Gastroesophageal sphincter (tissue), 4 donors: ENCODE data around the gene ATG7. TPM values are rescaled to one million over a fixed set of nuclear protein-coding genes. Genes with fewer than 3 reads are reported as not detected.

Experiments
- ATAC-seq: fragments of 150-250 bp; one replicate; pipeline ENCODE4 v1.9.1; 2016; ENCODE audit warnings: mild to moderate bottlenecking, moderate library complexity
- H3K27ac ChIP-seq, 4 donors: fragments of 200-600 bp; sonication (generic) in 3 of 4; 1 replicate in 3 of 4; 2 replicates in 1 of 4; pipeline ENCODE4 v1.5.1; 2016 to 2019
- H3K27me3 ChIP-seq: fragments of 200-600 bp; sonication (generic); one replicate; pipeline ENCODE4 v1.5.1; 2019
- H3K36me3 ChIP-seq, 2 donors: fragments of 200-600 bp; sonication (generic); one replicate each; pipeline ENCODE4 v1.5.1; 2019; ENCODE audit warnings: control low read depth in 1 of 2
- H3K4me1 ChIP-seq, 3 donors: fragments of 200-600 bp; sonication (generic); 1 replicate in 2 of 3; 2 replicates in 1 of 3; pipeline ENCODE4 v1.5.1; 2016 to 2019; ENCODE audit warnings: control low read depth in 2 of 3
- H3K4me3 ChIP-seq, 2 donors: fragments of 200-600 bp; sonication (generic); one replicate each; pipeline ENCODE4 v1.5.1; 2019; ENCODE audit warnings: mild to moderate bottlenecking in 1 of 2, moderate library complexity in 1 of 2
- H3K9me3 ChIP-seq, 3 donors: fragments of 200-600 bp; sonication (generic); one replicate each; pipeline ENCODE4 v1.5.1; 2017 to 2019; ENCODE audit warnings: control low read depth in 2 of 3
- EP300 ChIP-seq: sonication (generic); formaldehyde crosslinking; IDR thresholded peaks from one replicate; pipeline ENCODE4 v1.6.1; 2017; ENCODE audit warnings: antibody characterized with exemption, mild to moderate bottlenecking
- POLR2A ChIP-seq, 2 donors: fragments of 450-650 bp; IDR thresholded peaks; one replicate each; pipeline ENCODE4 v1.6.1; 2017; ENCODE audit warnings: antibody characterized with exemption in 2 of 2, mild to moderate bottlenecking in 2 of 2, moderate library complexity in 1 of 2
- POLR2AphosphoS5 ChIP-seq: sonication (generic); formaldehyde crosslinking; IDR thresholded peaks from one replicate; pipeline ENCODE4 v1.6.1; 2017; ENCODE audit warnings: antibody characterized with exemption
- WGBS, 2 donors: methylation state at CpG; one replicate each; pipeline ENCODE4 v1.1.5; 2018; ENCODE audit warnings: low coverage in 1 of 2; 5-methylcytosine and 5-hydroxymethylcytosine counted together
- total RNA-seq, 4 donors: library from RNA; depleted of rRNA; stranded (reverse); fragments of >200 nt; gene quantifications; one replicate each; pipeline ENCODE4 v1.1.0, GENCODE V29; 2016
- TF ChIP-seq, protein P1 (sequence below), 4 experiments: fragments of 200-600 bp in 2 of 4; fragments of 450-650 bp in 2 of 4; sonication (generic) in 1 of 4; IDR thresholded peaks; one replicate each; pipeline ENCODE4 v1.5.1; 2017 to 2019; ENCODE audit warnings: antibody characterized with exemption in 4 of 4, mild to moderate bottlenecking in 2 of 4, moderate library complexity in 2 of 4

Gene ATG7
- total RNA-seq, 4 donors from 2014 or later: 28.3 to 64.9 (median 36.5) TPM

DNA sequence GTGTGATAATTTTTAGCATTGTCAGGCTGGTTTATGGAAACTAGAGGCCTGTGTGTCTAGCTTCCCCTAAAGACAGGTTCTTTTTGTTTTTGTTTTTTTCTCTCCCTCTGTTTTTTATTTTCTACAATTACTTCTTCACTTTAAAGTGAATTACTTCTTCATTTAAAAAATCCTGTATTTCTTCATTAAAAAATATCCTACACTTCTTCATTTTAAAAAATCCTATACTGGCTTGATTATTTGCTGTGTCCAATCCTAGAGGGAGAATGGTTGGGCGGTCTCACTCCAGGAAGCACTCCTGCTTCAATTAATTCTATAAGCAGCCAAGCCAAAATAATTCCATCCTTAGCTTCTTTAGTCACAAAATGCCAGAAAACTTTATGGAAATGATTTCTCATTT is 11.8 kb downstream of the ATG7 start:
- peak overlapping the region in 1 of 4 donors; percentile 67 for H3K27ac ChIP-seq
- peaks cover 0 to 47% of the 10 kb centered on the region in 2 donors for H3K36me3 ChIP-seq
- H3K27me3 ChIP-seq: no peaks in the 10 kb centered on the region
- no peak overlapping the region for H3K4me3 ChIP-seq
- TF ChIP-seq POLR2AphosphoS5: no peak
- TF ChIP-seq, protein P1, sequence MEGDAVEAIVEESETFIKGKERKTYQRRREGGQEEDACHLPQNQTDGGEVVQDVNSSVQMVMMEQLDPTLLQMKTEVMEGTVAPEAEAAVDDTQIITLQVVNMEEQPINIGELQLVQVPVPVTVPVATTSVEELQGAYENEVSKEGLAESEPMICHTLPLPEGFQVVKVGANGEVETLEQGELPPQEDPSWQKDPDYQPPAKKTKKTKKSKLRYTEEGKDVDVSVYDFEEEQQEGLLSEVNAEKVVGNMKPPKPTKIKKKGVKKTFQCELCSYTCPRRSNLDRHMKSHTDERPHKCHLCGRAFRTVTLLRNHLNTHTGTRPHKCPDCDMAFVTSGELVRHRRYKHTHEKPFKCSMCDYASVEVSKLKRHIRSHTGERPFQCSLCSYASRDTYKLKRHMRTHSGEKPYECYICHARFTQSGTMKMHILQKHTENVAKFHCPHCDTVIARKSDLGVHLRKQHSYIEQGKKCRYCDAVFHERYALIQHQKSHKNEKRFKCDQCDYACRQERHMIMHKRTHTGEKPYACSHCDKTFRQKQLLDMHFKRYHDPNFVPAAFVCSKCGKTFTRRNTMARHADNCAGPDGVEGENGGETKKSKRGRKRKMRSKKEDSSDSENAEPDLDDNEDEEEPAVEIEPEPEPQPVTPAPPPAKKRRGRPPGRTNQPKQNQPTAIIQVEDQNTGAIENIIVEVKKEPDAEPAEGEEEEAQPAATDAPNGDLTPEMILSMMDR (IDR thresholded peaks at IDR 0.05): no peak
- TF ChIP-seq EP300: no peak
- no peak for TF ChIP-seq POLR2A (IDR thresholded peaks at IDR 0.05)
- H3K9me3 ChIP-seq: no peaks in the 10 kb centered on the region
- 80 to 85% methylated on average over 1 of the region's 1 CpG for WGBS, 2 donors
- no peak for ATAC-seq
- H3K4me1 ChIP-seq: peaks cover 0 to 51% (median 22%) of the 10 kb centered on the region in 3 donors

DNA sequence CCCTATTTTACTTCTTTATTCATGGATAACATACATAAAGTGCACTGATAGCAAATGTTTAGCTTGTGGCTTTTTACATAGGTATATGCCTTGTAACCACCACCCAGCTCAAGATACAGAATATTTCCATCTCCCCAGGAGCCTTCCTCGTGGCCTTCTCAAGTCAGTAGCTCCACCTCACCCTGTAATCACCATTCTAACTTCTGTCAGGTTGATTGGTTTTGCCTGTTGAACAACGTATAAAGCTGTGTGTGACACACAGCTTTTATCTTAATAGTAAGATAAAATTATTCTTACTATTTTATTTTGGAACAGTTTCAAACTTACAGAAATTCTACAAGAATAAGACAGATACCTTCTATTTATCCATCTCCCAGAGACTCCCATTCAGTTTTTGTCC is 13.3 kb downstream of the ATG7 start:
- 66 to 88% methylated on average over 2 of the region's 2 CpGs for WGBS, 2 donors
- H3K9me3 ChIP-seq: no peaks in the 10 kb centered on the region
- ATAC-seq: no peak
- no peaks in the 10 kb centered on the region for H3K27me3 ChIP-seq
- H3K4me1 ChIP-seq: peaks cover 0 to 65% (median 22%) of the 10 kb centered on the region in 3 donors
- no peak overlapping the region for H3K4me3 ChIP-seq
- peaks cover 0 to 41% of the 10 kb centered on the region in 2 donors for H3K36me3 ChIP-seq
- TF ChIP-seq, protein P1 (IDR thresholded peaks at IDR 0.05): no peak
- TF ChIP-seq POLR2AphosphoS5: no peak
- no peak for TF ChIP-seq EP300
- TF ChIP-seq POLR2A (IDR thresholded peaks at IDR 0.05): no peak
- no peak overlapping the region for H3K27ac ChIP-seq

DNA sequence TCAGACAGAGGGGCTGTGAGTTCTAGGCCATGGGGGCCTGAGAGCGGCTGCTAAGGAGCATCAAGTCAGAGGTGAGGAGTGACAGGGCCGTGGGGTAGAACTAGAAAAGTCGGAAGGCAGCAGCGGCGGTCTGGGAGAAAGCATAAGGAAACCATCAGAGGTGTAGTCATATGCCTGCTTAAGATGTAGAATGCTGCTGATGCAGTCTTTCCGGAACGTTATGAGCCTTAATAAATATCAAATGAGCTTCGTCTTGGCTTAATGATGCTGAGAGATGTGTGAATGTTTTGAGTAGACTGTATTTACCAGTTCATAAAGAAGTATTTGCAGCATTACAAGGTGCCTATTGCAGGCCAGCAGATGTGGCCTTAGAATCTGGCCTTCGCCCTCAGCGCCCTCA is 15.2 kb downstream of the ATG7 start:
- peaks cover 0 to 73% (median 22%) of the 10 kb centered on the region in 3 donors for H3K4me1 ChIP-seq
- H3K27ac ChIP-seq: peak overlapping the region in 3 of 4 donors; percentile 41 to 77 (median 72)
- no peaks in the 10 kb centered on the region for H3K9me3 ChIP-seq
- H3K4me3 ChIP-seq: no peak overlapping the region
- no peak for ATAC-seq
- TF ChIP-seq, protein P1 (IDR thresholded peaks at IDR 0.05): no peak
- no peak for TF ChIP-seq POLR2AphosphoS5
- no peak for TF ChIP-seq EP300
- no peak for TF ChIP-seq POLR2A (IDR thresholded peaks at IDR 0.05)
- H3K27me3 ChIP-seq: no peaks in the 10 kb centered on the region
- peaks cover 0 to 25% of the 10 kb centered on the region in 2 donors for H3K36me3 ChIP-seq
- WGBS, 2 donors: 77 to 79% methylated on average over 9 of the region's 10 CpGs

DNA sequence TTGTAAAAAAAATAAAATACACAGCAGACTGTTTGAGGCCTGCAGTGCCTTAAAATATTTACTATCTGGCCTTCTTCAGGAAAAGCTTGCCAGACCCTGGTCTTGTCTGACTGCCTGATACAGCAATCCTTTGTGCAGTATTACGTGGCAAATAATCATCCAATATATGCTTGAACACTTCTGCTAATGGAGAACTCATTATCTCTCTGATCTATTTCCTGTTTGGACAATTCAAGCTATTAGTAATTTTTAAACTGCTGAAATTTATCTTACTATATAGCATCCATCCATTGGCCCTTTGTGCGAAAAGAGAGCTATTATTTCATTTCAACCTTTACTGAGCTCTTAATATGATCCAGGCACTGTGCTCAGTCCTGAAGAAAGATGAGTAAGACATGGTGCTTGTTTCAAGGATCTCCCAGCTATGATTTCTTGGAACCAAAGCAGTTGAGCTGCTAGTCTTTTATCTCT is 15.9 kb downstream of the ATG7 start:
- WGBS, 2 donors: 52 to 69% methylated on average over 2 of the region's 2 CpGs
- Histone ChIP-seq H3K4me3 (no peak overlapping the region), H3K27ac (peak overlapping the region; percentile 41 to 77 (median 62)), H3K4me1 (peaks cover 0 to 67% (median 18%) of the 10 kb centered on the region in 3 donors), H3K36me3 (peaks cover 0 to 18% of the 10 kb centered on the region in 2 donors), H3K27me3 (no peaks in the 10 kb centered on the region), H3K9me3 (no peaks in the 10 kb centered on the region)
- ATAC-seq: no peak
- TF ChIP-seq POLR2A (IDR thresholded peaks at IDR 0.05): no peak
- TF ChIP-seq, protein P1 (IDR thresholded peaks at IDR 0.05): no peak
- TF ChIP-seq EP300: no peak
- TF ChIP-seq POLR2AphosphoS5: no peak
